H9 (cell line): ENCODE measurements around the gene MARS1. TPM values are rescaled to one million over a fixed set of nuclear protein-coding genes. Genes with fewer than 3 reads are reported as not detected.

ENCODE experiments used
- DNase-seq: peaks from one replicate; pipeline ENCODE4 v3.0.0-alpha.2; 2017
- H2AFZ ChIP-seq: one replicate; pipeline ENCODE4 v1.6.1; 2013; ENCODE audit warnings: mild to moderate bottlenecking, low read length, control low read depth, moderate library complexity
- H2AK5ac ChIP-seq: 2 replicates; pipeline ENCODE4 v1.6.1; 2013; ENCODE audit warnings: low read length, control low read depth, mixed read lengths; ENCODE audit not compliant: insufficient read length
- H2BK120ac ChIP-seq: one replicate; pipeline ENCODE4 v1.6.1; 2013; ENCODE audit warnings: low read depth, mild to moderate bottlenecking, low read length, control low read depth, inconsistent platforms; ENCODE audit not compliant: poor library complexity, severe bottlenecking
- H2BK12ac ChIP-seq: 2 replicates; pipeline ENCODE4 v1.6.1; 2013; ENCODE audit warnings: low read length, control low read depth, mixed read lengths, low read depth; ENCODE audit not compliant: insufficient read length
- H2BK15ac ChIP-seq: 2 replicates; pipeline ENCODE4 v1.6.1; 2013; ENCODE audit warnings: low read depth, low read length, control low read depth
- H2BK20ac ChIP-seq: one replicate; pipeline ENCODE4 v1.6.1; 2013; ENCODE audit warnings: low read depth, mild to moderate bottlenecking, low read length, control low read depth, inconsistent platforms; ENCODE audit not compliant: poor library complexity, severe bottlenecking
- H2BK5ac ChIP-seq: 2 replicates; pipeline ENCODE4 v1.6.1; 2013; ENCODE audit warnings: low read length, control low read depth, mixed read lengths; ENCODE audit not compliant: insufficient read length
- H3K14ac ChIP-seq: 2 replicates; pipeline ENCODE4 v1.6.1; 2013; ENCODE audit warnings: low read length, control low read depth; ENCODE audit not compliant: insufficient read depth
- H3K18ac ChIP-seq: 2 replicates; pipeline ENCODE4 v1.6.1; 2013; ENCODE audit warnings: low read depth, mild to moderate bottlenecking, mixed read lengths, low read length, control low read depth; ENCODE audit not compliant: insufficient read length
- H3K23ac ChIP-seq: 2 replicates; pipeline ENCODE4 v1.6.1; 2013; ENCODE audit warnings: low read length, control low read depth, mixed read lengths, low read depth; ENCODE audit not compliant: insufficient read length
- H3K23me2 ChIP-seq: 2 replicates; pipeline ENCODE4 v1.6.1; 2013; ENCODE audit warnings: low read depth, mild to moderate bottlenecking, mixed read lengths, low read length, control low read depth; ENCODE audit not compliant: insufficient read length, poor library complexity, severe bottlenecking
- H3K27ac ChIP-seq: 2 replicates; pipeline ENCODE4 v1.5.1; 2013; ENCODE audit warnings: low read length, control low read depth, mixed read lengths, low read depth; ENCODE audit not compliant: insufficient read length
- H3K27me3 ChIP-seq: 2 replicates; pipeline ENCODE4 v1.6.1; 2013; ENCODE audit warnings: low read length, control low read depth, inconsistent platforms; ENCODE audit not compliant: insufficient read depth
- H3K4ac ChIP-seq: 2 replicates; pipeline ENCODE4 v1.6.1; 2013; ENCODE audit warnings: low read depth, mild to moderate bottlenecking, control low read depth, inconsistent platforms, low read length, moderate library complexity
- H3K4me1 ChIP-seq: 2 replicates; pipeline ENCODE4 v1.6.1; 2013; ENCODE audit warnings: low read length, control low read depth, inconsistent platforms; ENCODE audit not compliant: insufficient read depth
- H3K4me2 ChIP-seq: 2 replicates; pipeline ENCODE4 v1.6.1; 2013; ENCODE audit warnings: low read length, control low read depth, mixed read lengths; ENCODE audit not compliant: insufficient read length, insufficient read depth
- H3K56ac ChIP-seq: 2 replicates; pipeline ENCODE4 v1.6.1; 2013; ENCODE audit warnings: low read depth, mild to moderate bottlenecking, mixed read lengths, low read length, control low read depth; ENCODE audit not compliant: insufficient read length
- H3K79me1 ChIP-seq: 2 replicates; pipeline ENCODE4 v1.6.1; 2013; ENCODE audit warnings: low read depth, mild to moderate bottlenecking, moderate library complexity, low read length, control low read depth, inconsistent platforms; ENCODE audit not compliant: insufficient read depth, poor library complexity, severe bottlenecking
- H3K79me2 ChIP-seq: 2 replicates; pipeline ENCODE4 v1.6.1; 2013; ENCODE audit warnings: low read length, control low read depth, inconsistent platforms; ENCODE audit not compliant: insufficient read depth
- H3K9ac ChIP-seq: 2 replicates; pipeline ENCODE4 v1.6.1; 2013; ENCODE audit warnings: low read length, control low read depth, mixed read lengths; ENCODE audit not compliant: insufficient read length; ENCODE audit errors: extremely low read depth
- H3K9me3 ChIP-seq: one replicate; pipeline ENCODE4 v1.6.1; 2013; ENCODE audit warnings: low read depth, low read length, inconsistent platforms; ENCODE audit not compliant: control insufficient read depth
- H3T11ph ChIP-seq: one replicate; pipeline ENCODE4 v1.6.1; 2013; ENCODE audit warnings: mild to moderate bottlenecking, low read length, control low read depth, inconsistent platforms
- H4K20me1 ChIP-seq: one replicate; pipeline ENCODE4 v1.6.1; 2013; ENCODE audit not compliant: control insufficient read depth, insufficient read length, insufficient read depth
- H4K5ac ChIP-seq: 2 replicates; pipeline ENCODE4 v1.6.1; 2013; ENCODE audit warnings: low read depth, mild to moderate bottlenecking, mixed read lengths, low read length, control low read depth; ENCODE audit not compliant: insufficient read length
- H4K8ac ChIP-seq: replicated peaks from 2 replicates; pipeline ENCODE4 v1.6.1; 2013; ENCODE audit warnings: low read length, control low read depth, mixed read lengths, low read depth; ENCODE audit not compliant: insufficient read length
- H4K91ac ChIP-seq: 2 replicates; pipeline ENCODE4 v1.6.1; 2013; ENCODE audit warnings: low read depth, mild to moderate bottlenecking, moderate library complexity, mixed read lengths, low read length, control low read depth; ENCODE audit not compliant: insufficient read length
- H3K27ac Mint-ChIP-seq, 3 experiments: 2 replicates in 2 of 3; 3 replicates in 1 of 3; pipeline ENCODE4 v1.8.0; 2020 to 2021; ENCODE audit warnings: mixed read lengths in 3 of 3, mild to moderate bottlenecking in 1 of 3, moderate library complexity in 1 of 3
- H3K27me3 Mint-ChIP-seq: 2 replicates; pipeline ENCODE4 v1.8.0; 2021; ENCODE audit warnings: low read depth, mild to moderate bottlenecking, moderate library complexity, mixed read lengths
- H3K36me3 Mint-ChIP-seq, 3 experiments: 2 replicates in 2 of 3; 3 replicates in 1 of 3; pipeline ENCODE4 v1.8.0; 2020 to 2021; ENCODE audit warnings: low read depth in 3 of 3, mixed read lengths in 3 of 3; ENCODE audit not compliant: insufficient read depth in 1 of 3
- H3K4me1 Mint-ChIP-seq, 2 experiments: 2 replicates each; pipeline ENCODE4 v1.8.0; 2020; ENCODE audit warnings: mixed read lengths in 2 of 2
- H3K4me3 Mint-ChIP-seq, 2 experiments: 2 replicates in 1 of 2; 3 replicates in 1 of 2; pipeline ENCODE4 v1.8.0; 2020 to 2021; ENCODE audit warnings: mild to moderate bottlenecking in 2 of 2, mixed read lengths in 2 of 2, moderate library complexity in 1 of 2
- H3K9me3 Mint-ChIP-seq, 2 experiments: 2 replicates in 1 of 2; 3 replicates in 1 of 2; pipeline ENCODE4 v1.8.0; 2020; ENCODE audit warnings: mild to moderate bottlenecking in 2 of 2, mixed read lengths in 2 of 2, moderate library complexity in 1 of 2
- CTCF ChIP-seq: fragments of 200-600 bp; sonication (generic); conservative IDR thresholded peaks from 3 replicates; pipeline ENCODE4 v1.8.0; 2021; ENCODE audit warnings: antibody characterized with exemption, mild to moderate bottlenecking
- WGBS: extraction: QIAGEN DNeasy Blood & Tissue Kit; methylation state at CpG from one replicate; pipeline ENCODE4 v1.1.7; 2013; ENCODE audit warnings: missing lambda C conversion rate, low lambda C conversion rate, mixed read lengths; ENCODE audit not compliant: insufficient read length; ENCODE audit errors: extremely low coverage; 5-methylcytosine and 5-hydroxymethylcytosine counted together
- total RNA-seq: library from RNA; stranded (reverse); gene quantifications from 2 replicates; pipeline ENCODE4 v1.2.1, GENCODE V29; 2021

Gene MARS1
- total RNA-seq, 1 experiment from 2014 or later: 368 TPM

GRCh38 chr12:57535764-57536596 is 48.1 kb downstream of the MARS1 start:
- Histone ChIP-seq H2AK5ac (no peak overlapping the region), H3T11ph (no peak overlapping the region), H2BK15ac (no peak overlapping the region), H3K23ac (no peak overlapping the region), H3K79me1 (no peaks in the 10 kb centered on the region), H3K27me3 (no peaks in the 10 kb centered on the region), H2BK5ac (no peak overlapping the region), H3K9me3 (no peaks in the 10 kb centered on the region), H3K18ac (no peak overlapping the region), H2AFZ (no peak overlapping the region), H2BK120ac (no peak overlapping the region), H4K20me1 (no peaks in the 10 kb centered on the region), H3K14ac (no peak overlapping the region), H2BK20ac (no peak overlapping the region), H3K27ac (no peak overlapping the region), H3K4me1 (no peaks in the 10 kb centered on the region; the same call in none of the 2 replicates), H3K9ac (no peak overlapping the region), H3K56ac (no peak overlapping the region), H3K79me2 (no peaks in the 10 kb centered on the region), H2BK12ac (no peak overlapping the region), H4K5ac (no peak overlapping the region), H3K23me2 (no peaks in the 10 kb centered on the region), H4K91ac (no peak overlapping the region), H4K8ac (no peak overlapping the region), H3K4ac (no peak overlapping the region), H3K4me2 (no peak overlapping the region)
- TF ChIP-seq CTCF: no peak
- Mint-ChIP-seq H3K9me3 (no peaks in the 10 kb centered on the region), H3K27me3 (no peaks in the 10 kb centered on the region), H3K4me1 (peaks cover 10 to 14% of the 10 kb centered on the region in 2 experiments), H3K27ac (peak overlapping the region in 2 of 3 experiments; percentile 62 to 86; a peak in 4 of 7 replicates), H3K36me3 (peaks cover 13 to 78% (median 75%) of the 10 kb centered on the region in 3 experiments), H3K4me3 (peak overlapping the region in 1 of 2 experiments; percentile 27; a peak in 1 of 5 replicates)
- no CpG with 5 or more reads among the region's 6 CpGs for WGBS
- no peak for DNase-seq
